T1000 (cell line): ENCODE measurements around the gene TOP3B.

Source experiments
- DNase-seq: peaks from one replicate; lab custom pipeline; 2025; ENCODE audit warnings: mixed read lengths; lab: John Stamatoyannopoulos, UW

TOP3B gene

DNA sequence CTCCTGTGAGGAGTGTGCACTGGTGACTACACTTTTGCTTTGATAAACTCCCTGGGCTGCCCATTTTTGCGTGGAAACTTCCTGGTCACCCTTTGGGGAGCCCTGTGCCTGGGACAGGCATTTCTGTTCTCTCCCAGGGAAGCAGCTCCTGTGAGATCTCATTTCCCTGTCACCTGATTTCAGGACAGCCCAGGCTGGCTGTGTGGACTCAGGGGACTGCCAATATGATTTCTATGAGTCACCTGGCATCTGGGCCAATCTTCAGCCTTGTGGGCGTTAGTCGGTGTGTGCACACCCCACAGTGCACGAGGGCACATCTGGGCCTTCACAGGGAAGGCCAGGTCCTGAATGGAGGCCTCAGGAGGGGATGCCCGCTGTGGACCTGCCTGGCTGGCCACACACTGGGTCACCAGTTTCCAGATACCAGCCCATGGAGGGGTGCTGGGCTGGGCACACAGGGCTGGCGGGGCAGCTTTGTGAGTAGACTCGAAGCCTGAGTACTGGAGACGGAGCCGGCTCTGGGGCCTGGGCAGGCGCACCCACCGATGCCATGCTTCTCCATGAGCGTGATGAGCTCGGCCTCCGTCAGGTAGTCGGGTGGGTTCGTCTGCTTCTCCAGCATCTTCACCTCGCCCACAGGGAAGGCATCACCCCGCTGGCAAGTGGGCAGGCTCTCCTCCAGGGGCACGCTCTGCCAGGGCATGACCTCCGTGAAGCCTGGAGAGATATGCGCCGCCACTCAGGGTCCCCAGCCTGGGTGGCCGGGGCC lies 20.5 kb downstream of the TOP3B start:
- no peak for DNase-seq

DNA sequence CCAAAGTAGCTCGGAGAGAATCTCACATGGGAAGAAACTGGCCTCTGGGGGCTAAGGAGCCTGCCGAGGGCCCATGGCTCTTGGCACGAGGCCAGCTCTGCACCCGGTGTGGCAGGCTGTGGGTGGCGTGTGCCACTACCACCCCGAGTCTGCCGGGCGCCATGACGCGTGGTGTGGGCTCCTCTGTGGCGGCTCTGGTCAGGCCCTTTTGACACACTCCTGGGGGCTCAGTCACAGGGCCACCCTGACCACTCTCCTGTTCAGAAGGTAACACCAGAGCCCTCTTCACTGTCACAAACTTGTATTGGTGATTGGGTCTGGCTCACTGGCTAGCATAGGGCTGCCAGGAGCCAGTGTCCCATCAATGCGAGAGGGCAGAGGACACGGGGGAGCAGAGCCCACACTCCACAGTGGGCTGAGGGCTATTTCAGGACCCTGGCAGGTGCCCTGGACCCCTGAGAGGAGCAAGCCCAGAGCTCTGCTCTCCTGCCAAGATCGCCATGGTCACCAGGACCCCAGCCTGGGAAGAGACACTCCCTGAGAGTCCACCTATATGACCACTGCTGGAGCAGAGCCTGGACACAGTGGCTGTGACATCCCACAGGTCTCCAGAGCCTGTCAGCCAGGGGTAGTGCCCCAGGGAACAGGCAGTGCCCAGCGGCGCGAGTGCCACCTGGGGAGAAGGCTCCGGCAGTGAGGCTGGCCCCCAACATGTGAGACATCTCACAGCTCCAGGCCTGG lies 21.3 kb downstream of the TOP3B start:
- DNase-seq = no peak

DNA sequence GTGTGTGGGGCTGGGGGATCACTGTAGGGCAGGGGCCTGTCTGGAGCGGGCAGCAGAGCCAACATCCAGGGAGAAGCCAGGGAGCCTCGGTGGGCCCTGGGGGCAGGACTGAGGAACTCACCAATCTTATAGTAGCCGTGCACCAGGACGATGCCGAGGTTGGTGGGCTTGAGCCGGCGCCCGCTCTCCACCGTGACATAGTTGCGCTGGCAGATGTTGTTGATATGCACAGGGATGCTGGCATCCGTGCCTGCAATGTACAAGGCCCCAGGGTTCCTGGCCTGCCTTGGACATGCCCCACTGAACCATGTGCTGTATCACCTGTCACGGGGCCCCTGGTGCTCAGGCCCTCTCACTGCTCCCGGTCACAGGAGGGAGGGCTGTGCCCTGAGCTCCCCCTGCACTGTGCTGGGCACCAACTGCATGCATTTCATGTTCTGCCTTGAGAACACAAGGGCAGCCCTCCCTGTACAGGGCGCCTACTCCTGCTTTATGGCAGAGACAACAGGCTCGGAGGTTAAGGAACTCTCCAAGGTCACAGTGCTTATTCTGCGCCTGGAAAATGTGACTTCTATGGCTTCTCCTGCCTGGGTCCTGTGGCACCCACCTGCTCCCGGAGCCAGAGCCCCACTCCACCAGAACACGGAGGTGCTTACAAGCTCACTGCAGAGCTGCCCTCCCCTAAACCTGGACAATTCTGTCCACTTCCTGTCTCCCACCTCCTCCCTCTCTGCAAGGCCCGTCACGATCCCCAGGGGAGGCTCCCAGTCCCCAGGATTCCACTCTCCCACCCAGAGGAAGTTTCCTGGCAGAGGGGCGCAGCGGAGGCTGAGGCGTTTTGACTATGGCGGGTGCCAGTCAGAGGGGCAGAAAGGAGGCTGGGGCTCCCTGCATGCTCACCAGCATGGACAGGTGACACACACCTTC lies 22.1 kb downstream of the TOP3B start:
- DNase-seq = no peak

DNA sequence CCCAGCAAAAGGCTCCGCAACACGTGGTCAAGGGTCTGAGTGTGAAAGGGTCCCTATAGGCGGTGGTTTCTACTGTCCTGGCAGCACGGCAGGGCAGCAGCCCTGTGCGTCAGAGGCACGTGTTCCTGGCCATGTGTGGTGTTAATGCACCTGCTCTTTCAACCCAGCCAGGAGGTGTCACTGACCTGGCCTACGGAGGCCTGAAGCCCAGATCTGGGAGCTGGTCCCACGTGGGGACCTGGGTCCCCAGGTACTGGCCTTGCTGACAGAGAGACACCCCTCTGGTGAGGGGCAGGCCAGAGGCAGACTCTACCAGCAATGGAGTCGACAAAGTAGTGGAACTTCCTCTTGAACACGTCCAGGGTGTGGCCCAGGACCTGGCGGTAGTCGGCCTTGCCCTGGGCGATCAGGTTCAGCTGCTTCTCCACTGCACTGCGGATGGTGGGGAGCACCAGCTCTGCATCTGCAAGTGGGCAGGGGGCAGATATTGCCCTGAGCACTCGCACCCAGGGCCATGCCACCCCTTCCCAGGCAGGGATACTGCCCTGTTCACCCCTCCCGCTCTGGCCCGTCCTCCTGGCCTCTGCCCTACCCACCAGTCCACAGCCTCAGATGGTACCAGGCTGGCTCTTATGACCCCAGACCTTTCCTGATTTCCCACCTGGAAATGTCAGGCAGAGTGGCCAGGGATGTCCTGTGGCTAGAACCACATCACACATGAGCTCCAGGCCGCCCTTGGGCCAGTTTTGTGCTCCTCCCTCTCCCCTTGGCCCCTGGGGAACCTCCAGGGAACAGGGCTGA lies 23.1 kb downstream of the TOP3B start:
- DNase-seq = no peak

DNA sequence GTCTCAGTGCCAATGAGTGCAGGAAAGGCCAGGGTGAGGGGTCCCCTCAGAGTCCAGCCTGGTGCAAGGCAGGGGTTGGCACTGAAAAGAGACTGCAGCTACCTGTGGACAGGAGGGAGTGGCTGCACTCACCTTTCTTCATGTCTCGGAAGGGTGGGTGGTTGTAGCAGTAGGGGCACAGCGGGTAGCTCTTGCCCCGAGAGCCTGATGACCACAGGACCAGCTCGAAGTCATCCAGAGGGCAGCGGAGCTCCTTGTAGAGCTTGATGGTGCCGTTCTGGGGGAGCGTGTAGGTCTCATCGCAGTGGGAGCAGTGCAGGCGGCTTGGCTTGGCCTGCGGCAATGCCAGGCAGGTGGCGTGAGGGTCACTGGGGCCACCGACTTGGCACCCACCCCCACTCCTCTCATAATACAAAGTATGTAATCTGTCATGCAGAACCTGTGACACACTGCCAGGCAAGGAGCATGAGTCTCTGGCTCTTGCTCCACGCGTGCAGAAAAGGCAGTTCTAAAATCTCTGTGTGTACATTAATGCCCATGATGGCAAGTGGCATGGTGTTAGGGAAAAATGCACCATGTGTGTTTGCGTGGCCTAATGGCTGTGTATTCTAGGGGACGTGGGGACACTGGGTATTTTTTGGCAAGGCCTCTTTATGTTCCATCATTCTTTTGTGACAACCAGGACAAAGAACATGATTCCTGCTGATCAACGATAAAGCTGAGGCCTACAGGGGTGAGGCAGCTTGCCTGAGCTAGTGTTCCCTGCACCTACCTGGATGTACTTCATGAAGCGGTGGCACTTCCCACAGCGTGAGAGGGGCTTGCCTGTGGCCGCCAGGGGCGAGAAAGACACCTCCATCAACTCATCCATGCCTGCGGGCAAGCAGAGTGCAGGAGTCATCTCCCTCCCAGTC lies 24.0 kb downstream of the TOP3B start:
- no peak for DNase-seq

DNA sequence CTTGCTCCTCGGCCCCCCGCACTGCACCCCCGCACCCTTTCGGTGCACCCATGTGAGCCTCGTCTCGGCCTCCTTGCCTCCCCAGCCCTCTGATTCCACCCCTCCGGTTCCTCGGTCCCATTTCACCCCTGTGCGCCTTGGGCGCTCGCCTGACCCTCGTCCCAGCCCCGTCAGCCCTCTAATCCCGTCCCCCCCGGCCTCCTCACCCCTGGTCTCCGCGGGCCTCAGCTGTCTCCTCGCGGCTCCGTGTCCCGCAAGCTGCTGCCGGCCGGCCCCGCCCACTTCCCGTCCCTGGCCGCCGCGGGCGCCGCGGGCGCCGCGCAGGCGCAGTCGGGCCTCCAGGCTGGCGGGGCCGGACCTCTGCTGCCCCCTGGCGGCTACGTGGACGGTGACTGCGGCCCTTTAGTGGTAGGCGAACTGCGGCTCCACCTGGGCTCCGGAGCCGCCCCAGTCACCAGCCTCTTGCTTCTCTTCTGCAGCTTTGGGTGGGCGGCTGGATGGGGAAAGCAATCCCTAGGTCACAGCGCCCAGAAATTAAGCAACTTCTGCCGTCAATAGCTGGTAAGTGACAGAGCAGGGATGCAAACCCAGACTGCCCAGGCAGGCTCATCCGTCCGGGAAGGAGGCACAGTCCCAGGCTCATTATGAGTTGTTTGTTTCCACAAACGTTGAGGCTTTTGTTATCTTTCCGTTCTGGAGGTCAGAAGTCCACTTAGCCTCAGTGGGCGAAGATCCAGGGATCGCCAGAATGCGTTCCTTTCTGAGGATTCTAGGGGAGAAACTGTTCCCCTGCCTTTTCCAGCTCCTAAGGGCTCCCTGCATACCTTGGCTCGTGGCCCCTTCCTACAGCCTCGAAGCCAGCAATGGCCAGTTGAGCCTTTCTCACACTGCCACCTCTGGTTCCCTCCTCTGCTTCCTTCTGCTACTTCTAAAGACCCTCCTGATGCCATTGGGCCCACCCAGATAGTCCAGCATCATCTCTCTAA lies 29.7 kb downstream of the TOP3B start, which contains the start of gene PPM1F:
PPM1F (minus strand) TSS at position 263 of the 986 bp plus-strand sequence. CDS start 6,800 bp downstream, outside the sequence.
- DNase-seq = peak; percentile 75

DNA sequence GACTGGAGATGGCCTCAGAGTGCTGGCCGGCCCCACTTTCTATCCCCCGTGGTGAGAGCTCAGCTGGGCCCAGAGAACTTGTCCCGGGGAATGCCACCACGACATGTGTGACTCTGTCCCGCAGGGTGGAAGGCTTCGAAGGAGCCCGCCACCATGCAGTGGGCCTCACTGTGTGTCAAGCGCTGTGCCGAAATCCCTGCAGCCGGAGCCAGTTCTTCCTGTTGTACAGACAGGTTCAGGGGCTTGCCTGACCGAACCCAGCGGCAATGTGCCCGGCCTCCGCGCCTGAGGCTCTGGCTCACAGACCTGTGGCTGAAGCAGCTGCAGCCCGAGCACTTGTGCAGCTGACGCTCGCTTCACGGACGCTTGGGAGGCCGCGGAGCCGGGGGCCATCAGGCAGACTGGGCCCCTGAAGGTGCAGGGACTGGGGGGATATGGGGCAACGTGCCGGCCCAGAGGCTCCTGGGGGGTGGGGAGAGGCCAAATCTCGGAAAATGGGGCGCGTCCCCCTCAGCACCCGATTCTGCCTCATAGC lies 30.6 kb downstream of the TOP3B start:
- no peak for DNase-seq

DNA sequence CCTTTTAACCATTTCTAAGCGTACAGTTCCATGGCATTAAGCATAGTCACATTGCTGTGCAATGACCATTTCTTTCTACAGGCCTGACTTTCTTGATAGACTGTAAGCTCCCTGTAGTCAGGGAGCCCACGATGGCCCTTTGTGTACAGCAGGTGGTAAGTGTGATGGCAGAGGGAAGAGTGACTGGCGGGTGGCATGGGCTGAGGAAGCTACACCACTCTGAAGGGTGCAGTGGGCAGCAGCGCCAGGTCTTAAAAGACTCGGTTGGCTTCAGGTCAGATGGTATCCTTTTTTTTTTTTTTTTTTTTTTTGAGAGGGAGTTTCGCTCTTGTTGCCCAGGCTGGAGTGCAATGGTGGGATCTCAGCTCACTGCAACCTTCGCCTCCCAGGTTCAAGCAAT lies 31.5 kb downstream of the TOP3B start:
- DNase-seq = no peak

DNA sequence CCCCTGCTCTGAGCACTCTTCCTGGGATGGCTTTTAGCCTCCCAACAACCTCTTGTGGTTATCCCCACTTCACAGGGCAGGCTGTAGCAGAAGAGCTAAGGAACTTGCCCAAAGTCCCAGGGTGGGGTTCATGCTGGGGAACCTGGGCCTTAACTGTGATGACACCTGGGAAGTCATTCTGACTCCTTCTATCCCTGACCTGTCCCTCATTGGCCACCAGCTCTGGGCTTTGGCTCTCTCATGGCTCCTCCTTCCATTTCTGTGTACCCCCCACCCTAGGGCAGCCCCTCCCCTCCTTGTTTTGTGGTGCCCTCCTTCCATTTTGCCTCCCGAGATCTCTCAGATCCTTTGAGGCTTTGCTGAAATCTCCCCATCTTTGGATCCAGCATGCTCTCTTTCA lies 32.6 kb downstream of the TOP3B start:
- DNase-seq = no peak

DNA sequence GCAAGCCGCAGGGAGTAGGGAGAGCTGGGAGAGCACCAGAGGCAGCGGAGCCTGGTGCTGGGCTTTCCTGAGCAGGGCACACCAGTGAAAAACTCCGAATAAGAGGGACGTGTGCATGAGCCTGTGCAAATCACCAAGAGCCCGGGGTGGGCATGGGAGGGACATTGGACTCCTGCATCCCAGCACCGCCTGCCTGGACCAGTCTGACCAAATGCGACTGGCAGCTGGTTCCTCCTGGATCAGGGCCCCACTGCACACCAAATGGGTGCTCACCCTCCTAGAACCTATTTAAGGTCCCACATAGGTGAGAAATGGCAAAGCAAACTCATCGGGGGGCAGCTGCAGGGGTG lies 33.0 kb downstream of the TOP3B start:
- no peak for DNase-seq

DNA sequence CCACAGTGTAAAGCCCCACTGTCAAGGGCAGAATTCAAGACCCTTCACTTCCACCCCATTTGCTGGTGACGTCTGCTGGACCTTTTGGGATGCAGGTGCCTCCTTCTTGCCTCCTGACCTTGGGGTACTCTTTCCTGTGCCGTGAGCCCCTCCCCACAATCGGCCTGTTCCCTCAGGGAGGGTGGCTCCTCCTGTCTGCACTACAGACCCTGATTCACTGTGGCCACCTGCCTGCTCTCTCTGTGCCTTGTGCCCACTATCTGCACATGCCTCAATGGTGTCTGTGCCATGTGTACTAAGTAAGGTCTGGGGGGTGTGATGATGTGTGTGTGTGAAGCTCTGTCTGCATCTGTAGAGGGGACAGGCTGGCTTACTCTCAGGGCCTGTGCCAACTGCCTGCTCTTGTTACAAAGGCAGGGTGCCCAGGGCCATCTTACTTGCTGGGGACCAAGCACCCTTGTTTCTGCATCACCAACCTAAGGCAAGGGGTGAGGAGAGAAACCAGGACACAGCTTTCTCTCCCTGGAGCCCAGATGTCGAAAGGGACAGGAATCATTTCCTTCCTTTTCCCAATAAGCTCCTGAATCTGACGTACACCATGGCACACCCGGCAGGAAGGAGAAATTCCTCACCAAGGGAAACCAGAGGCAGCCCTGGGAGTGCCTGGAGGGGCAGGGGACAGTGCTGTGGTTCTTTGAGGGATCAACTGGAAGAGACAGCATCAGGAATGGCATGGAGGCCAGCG lies 33.6 kb downstream of the TOP3B start:
- no peak for DNase-seq

DNA sequence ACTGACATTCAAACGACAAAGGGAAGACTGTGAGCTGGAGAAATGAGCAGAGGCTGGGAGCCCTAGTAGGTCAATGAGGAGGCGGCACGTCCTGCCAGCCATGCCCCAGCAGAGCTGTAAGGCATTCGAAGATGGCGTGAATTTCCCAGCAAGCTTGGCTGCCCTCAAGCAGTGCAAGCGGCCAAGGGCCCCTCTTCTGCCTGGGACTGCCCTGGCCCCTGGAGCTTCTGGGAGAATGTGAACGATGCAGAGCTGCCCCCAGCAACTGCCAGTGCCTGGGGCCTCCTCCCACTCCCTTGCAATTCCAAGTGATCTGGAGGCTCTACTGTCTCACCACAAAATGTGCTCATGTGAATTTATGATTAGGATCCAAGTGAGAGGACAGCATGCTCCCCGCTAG lies 34.2 kb downstream of the TOP3B start:
- no peak for DNase-seq

DNA sequence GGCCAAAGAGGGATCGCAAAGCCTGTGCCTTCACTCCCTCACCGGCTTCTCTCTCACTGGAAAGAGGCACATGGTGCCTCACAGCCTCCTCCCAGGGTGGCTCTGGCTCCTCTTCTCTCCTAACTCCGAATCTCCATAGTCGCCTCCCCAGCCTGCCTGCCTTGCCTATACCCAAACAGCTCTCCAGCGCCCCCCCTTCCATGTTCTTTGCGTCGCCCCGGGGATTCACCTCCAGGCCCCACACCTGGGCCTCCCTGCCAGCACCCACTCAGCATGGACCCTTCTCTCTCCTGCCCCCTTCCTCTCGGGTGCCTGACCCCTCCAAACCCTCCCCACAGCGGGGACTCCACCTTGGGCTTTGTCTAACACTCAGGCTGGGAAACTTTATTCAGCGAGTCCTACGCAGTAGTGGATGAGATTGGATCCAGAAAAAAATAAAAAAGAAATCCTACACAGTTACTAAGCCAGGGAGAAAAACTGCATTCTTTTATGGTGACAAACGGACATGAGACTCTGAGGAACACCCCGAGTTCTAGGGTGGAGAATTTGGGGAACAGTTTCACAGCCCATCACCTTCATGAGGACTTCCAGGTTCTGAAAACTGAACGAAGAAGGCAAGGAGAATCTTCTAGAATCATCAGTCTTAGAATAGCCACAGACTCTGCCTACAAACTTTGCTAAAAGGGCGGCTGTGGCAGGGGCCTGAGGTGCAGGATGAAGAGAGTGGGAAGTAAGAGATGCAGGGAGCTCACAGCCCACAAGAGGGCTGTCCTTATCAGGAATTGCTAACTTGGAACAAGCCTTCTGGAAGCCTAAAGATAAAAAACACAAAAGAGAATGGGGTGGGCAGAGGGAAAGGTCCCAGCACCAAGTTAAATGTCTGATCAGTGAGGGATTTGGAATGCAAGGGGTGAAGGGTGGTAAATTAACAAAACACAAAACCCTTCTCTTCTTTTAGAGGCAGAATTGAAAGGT lies 35.3 kb downstream of the TOP3B start:
- DNase-seq = no peak

DNA sequence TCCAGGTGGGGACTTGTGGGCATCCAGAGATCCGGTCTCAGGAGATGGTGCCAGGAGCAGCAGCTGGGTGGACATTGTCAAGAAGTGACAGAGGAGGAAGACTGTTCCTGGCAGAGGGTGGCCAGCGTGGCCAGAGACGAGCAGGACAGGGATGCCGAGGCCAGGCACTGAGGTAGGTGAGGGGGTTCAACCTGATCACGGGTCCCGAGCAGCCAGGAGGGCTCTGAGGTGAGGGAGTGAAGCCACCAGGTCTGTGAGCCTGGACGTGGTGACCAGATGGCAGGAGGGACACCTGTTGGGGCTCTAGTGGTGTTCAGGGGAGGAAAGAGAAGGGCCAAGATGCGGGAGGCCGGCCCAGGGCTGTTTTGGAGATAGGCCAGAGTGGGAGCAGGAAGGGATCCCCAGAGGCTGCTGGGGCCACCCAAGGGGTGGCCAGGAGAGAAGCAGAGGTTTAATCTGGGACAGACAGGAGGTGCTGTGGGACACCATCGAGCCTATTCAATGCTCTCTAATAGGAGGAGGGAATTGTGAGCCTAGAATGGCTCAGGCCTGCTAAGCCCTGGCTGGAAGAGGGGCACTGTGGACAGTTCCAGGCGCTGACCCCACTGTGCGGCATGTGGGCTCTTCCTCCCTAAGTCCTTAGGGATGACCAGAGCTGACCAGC lies 36.2 kb downstream of the TOP3B start:
- no peak for DNase-seq

DNA sequence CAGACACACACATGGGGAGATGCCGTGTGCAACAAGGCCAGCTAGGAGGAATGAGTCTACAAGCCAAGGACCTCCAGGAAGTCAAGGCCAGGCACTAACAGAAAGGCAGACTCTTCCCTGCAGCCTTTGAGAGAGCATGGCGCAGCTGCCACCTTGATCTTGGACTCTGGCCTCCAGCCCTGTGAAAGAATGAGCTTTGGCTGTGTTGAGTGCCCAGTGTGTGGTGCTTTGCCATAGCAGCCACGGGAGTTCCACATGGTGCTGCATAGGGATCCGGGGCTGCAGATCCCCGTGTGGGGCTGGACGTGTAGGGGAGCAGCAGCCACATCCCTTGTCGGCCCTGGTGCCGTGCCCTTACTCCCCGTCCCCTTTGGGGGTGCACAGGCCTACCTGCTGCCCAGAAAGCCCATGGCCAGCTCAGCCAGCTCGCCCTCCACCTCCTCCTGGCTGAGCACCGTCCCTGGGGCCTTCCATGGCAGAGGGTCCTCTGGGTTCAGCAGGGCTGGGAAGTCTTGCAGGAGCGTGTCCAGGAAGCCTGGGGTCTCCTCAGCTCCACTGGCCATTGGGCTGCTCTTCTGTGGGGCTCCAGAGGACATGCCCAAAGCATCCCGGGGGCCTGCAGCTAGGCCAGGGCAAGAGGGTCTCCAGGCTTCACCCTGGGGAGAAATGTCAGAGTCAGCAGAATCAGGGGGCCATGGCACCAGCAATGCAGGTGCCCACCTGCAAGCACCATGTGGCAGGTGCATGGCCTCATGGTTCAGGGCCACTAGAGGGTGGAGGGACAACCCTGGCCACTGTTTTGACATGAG lies 36.9 kb downstream of the TOP3B start:
- DNase-seq = no peak

DNA sequence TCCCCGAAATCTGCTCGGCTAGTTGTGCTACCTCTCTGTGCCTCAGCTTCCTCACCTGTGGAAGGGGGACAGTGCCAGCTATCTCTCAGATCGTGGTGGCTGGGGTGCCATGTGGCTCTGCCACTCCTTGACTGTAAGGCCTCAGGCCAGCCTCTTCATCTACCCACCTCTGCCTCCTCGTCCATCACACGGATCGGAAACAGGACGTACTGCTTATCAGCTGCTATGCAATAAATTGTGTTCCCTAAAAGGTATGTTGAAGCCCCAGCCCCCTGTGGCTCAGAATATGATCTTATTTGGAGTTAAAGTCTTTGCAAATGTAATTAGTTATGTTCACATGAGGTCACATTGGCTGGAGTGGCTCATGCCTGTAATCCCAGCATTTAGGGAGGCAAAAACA lies 37.7 kb downstream of the TOP3B start:
- DNase-seq = no peak
